ENCODE data around the gene CCDC68.
"Not testable (repeated sequence)": the region's sequence is repeated elsewhere in the genome, so short reads cannot be mapped to it uniquely, and the experiment has no call there.

CCDC68 gene

GRCh38 chr18:54857499-54857898, 101.8 kb downstream of the CCDC68 start:
- H3K4me3 ChIP-seq (ENCODE audit: low read depth, low read length): no peak overlapping the region
- no peak for DNase-seq (ENCODE audit: low read depth)
- TF ChIP-seq CTCF (IDR thresholded peaks at IDR 0.05; ENCODE audit: control insufficient read depth, extremely low read depth, insufficient read depth): no peak

- TF ChIP-seq CTCF (IDR thresholded peaks at IDR 0.05; ENCODE audit: control insufficient read depth, extremely low read depth, insufficient read depth): no peak
- DNase-seq (ENCODE audit: low read depth): no peak
- no peak overlapping the region for H3K4me3 ChIP-seq (ENCODE audit: low read depth, low read length)
These were observed 103.1 kb downstream of the CCDC68 start for GRCh38 chr18:54856105-54856646.

GRCh38 chr18:54855050-54855449, 104.2 kb downstream of the CCDC68 start:
- H3K4me3 ChIP-seq (ENCODE audit: low read depth, low read length); DNase-seq (ENCODE audit: low read depth): not testable (repeated sequence)

- no peak overlapping the region for H3K4me3 ChIP-seq (ENCODE audit: low read depth, low read length)
- no peak for DNase-seq (ENCODE audit: low read depth)
- TF ChIP-seq CTCF (IDR thresholded peaks at IDR 0.05; ENCODE audit: control insufficient read depth, extremely low read depth, insufficient read depth): no peak
These were observed 106.2 kb downstream of the CCDC68 start for GRCh38 chr18:54852780-54853675.

All from LNCaP clone FGC (cell line).